Caco-2 (cell line): Measurements from ENCODE around the gene ZNF385A. TPM values are rescaled to one million over a fixed set of nuclear protein-coding genes. Genes with fewer than 3 reads are reported as not detected.

ENCODE experiments used
- BruUV-seq: library from RNA; stranded (reverse); fragments of 400-500 nt; replicated peaks from 2 replicates; lab custom pipeline; 2021; lab: Mats Ljungman, UMichigan
- CTCF ChIA-PET: fragments of 300-600 bp; sonication (Branson Sonifier 250); formaldehyde crosslinking; loops from one replicate; lab custom pipeline; 2022; ENCODE audit warnings: antibody characterized with exemption; lab: Charles Lee
- POLR2A ChIA-PET: fragments of 300-600 bp; sonication (Branson Sonifier 250); formaldehyde crosslinking; loops from one replicate; lab custom pipeline; 2022; ENCODE audit warnings: antibody characterized with exemption; lab: Charles Lee
- DNase-seq, 2 experiments: peaks; one replicate each; pipeline versions ENCODE4 v3.0.0 to v3.0.0-alpha.2; 2020 to 2022
- H3K27me3 ChIP-seq: replicated peaks from 2 replicates; pipeline ENCODE4 v1.6.0; 2011; ENCODE audit warnings: low read length; ENCODE audit not compliant: control insufficient read depth, insufficient read depth
- H3K36me3 ChIP-seq: 2 replicates; pipeline ENCODE4 v1.5.1; 2011; ENCODE audit warnings: low read length; ENCODE audit not compliant: control insufficient read depth, insufficient read depth
- H3K4me1 ChIP-seq: fragments of 250-450 bp; sonication (Bioruptor Pico); 2 replicates; pipeline ENCODE4 v1.5.1; 2020; ENCODE audit warnings: mild to moderate bottlenecking
- H3K4me3 ChIP-seq: 2 replicates; pipeline ENCODE4 v1.5.1; 2011; ENCODE audit warnings: low read depth, mild to moderate bottlenecking, control low read depth, low read length
- H3K9me3 ChIP-seq: fragments of 250-450 bp; sonication (Bioruptor Pico); 2 replicates; pipeline ENCODE4 v1.5.1; 2020; ENCODE audit warnings: mild to moderate bottlenecking, moderate library complexity
- H3K27ac Mint-ChIP-seq: one replicate; pipeline ENCODE4 v1.8.0; 2022; ENCODE audit warnings: mixed read lengths; ENCODE audit not compliant: unreplicated experiment
- H3K27me3 Mint-ChIP-seq: one replicate; pipeline ENCODE4 v1.8.0; 2022; ENCODE audit warnings: mixed read lengths; ENCODE audit not compliant: insufficient read depth, unreplicated experiment
- H3K36me3 Mint-ChIP-seq: one replicate; pipeline ENCODE4 v1.8.0; 2022; ENCODE audit warnings: mild to moderate bottlenecking, mixed read lengths; ENCODE audit not compliant: insufficient read depth, unreplicated experiment
- H3K4me1 Mint-ChIP-seq: one replicate; pipeline ENCODE4 v1.8.0; 2022; ENCODE audit warnings: low read depth, mixed read lengths; ENCODE audit not compliant: unreplicated experiment
- H3K4me3 Mint-ChIP-seq: one replicate; pipeline ENCODE4 v1.8.0; 2022; ENCODE audit warnings: mild to moderate bottlenecking, moderate library complexity, mixed read lengths; ENCODE audit not compliant: unreplicated experiment
- H3K9me3 Mint-ChIP-seq: one replicate; pipeline ENCODE4 v1.8.0; 2022; ENCODE audit warnings: mixed read lengths; ENCODE audit not compliant: unreplicated experiment
- CTCF ChIP-seq, 2 experiments: fragments of 200-600 bp in 1 of 2; IDR thresholded peaks; 1 replicate in 1 of 2; 2 replicates in 1 of 2; pipeline versions ENCODE4 v1.5.1 to v1.8.0; 2011 to 2022; ENCODE audit warnings: antibody characterized with exemption in 1 of 2, control low read depth in 1 of 2, inconsistent platforms in 1 of 2, low read depth in 1 of 2, low read length in 1 of 2, mild to moderate bottlenecking in 1 of 2, moderate library complexity in 1 of 2; ENCODE audit not compliant: insufficient read depth in 1 of 2, severe bottlenecking in 1 of 2, unreplicated experiment in 1 of 2
- intact Hi-C: fragments of 100-400 bp; cut with micrococcal nuclease; formaldehyde crosslinking; loops from one replicate; pipeline ENCODE4 v1.10.0; 2022; ENCODE audit not compliant: unreplicated experiment
- total RNA-seq: library from RNA; stranded (reverse); gene quantifications from 2 replicates; pipeline ENCODE4 v1.2.3, GENCODE V29; 2022

Gene ZNF385A
- total RNA-seq, 1 experiment from 2014 or later: 8.4 TPM

DNA sequence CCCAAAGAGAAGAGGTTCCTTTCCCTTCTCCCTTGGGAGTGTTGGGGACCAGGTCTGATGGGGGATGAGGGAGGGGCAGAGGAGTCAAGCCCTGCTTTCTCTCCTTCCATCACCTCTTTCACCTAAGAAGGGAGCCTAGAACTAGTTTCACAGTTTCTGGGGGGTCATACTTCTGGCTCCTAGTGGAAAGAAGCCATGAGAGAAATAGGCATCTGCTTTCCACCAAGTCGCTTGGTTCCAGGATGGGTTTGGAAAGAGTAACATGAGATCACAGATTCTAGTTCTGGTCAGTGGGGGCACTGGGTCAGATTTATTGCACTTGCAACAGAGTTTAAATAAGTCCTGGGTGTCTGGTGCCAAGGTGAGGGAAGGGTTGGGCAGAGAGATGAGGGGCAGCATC is 10.5 kb upstream of the ZNF385A start:
- intact Hi-C loops: no loop called here
- ChIA-PET CTCF (no interaction called here), POLR2A (no interaction called here)
- H3K4me1 Mint-ChIP-seq: peaks cover 8% of the 10 kb centered on the region
- H3K36me3 ChIP-seq: no peaks in the 10 kb centered on the region; the same call in 1 of the 2 replicates
- no peak overlapping the region for H3K4me3 Mint-ChIP-seq
- no peaks in the 10 kb centered on the region for H3K9me3 Mint-ChIP-seq
- no peak for DNase-seq
- H3K9me3 ChIP-seq: no peaks in the 10 kb centered on the region
- no peak overlapping the region for H3K4me3 ChIP-seq
- H3K27ac Mint-ChIP-seq: no peak overlapping the region
- BruUV-seq: no TSS peak
- no peaks in the 10 kb centered on the region for H3K27me3 ChIP-seq
- peaks cover 3% of the 10 kb centered on the region; the same call in 1 of the 2 replicates for H3K4me1 ChIP-seq
- H3K27me3 Mint-ChIP-seq: no peaks in the 10 kb centered on the region
- peaks cover 23% of the 10 kb centered on the region for H3K36me3 Mint-ChIP-seq
- TF ChIP-seq CTCF (IDR thresholded peaks at IDR 0.05; ENCODE audit: insufficient read depth in 1 of 2, low read depth in 1 of 2, low read length in 1 of 2, severe bottlenecking in 1 of 2, unreplicated experiment in 1 of 2): no peak

DNA sequence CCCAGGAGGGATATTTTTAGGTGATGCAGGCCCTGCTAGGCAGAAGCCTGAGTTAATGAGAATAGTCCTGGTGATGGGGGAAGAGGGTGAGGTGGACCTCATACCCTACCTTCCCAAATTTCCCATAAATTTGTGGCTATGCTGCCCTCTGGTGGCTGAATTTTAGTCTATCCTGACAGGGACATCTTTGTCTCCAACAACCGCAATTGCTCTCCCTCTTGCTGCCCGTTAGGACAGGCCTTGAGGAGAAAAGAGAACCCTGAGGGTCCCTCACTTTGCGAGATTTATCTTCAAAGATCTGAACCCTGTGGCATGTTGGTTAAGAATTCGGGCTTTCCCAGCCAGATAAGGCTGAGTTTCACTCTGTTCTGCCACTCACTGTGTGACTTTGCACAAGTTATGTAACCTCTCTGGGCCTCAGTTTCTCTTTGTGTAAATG is 9.8 kb upstream of the ZNF385A start:
- intact Hi-C loops: no loop called here
- DNase-seq: peak in 1 of 2 experiments; percentile 66
- CTCF ChIA-PET: interaction anchor here (1.4 kb wide), 1 partner anchor 15 kb away, joined by 9 read pairs; no protein-coding TSS in a partner anchor
- H3K9me3 ChIP-seq: no peaks in the 10 kb centered on the region
- Mint-ChIP-seq H3K27me3 (no peaks in the 10 kb centered on the region), H3K4me1 (peaks cover 11% of the 10 kb centered on the region), H3K27ac (no peak overlapping the region), H3K4me3 (no peak overlapping the region), H3K9me3 (no peaks in the 10 kb centered on the region), H3K36me3 (peaks cover 22% of the 10 kb centered on the region)
- no peaks in the 10 kb centered on the region for H3K27me3 ChIP-seq
- POLR2A ChIA-PET: no interaction called here
- peak; percentile 60 to 69 for TF ChIP-seq CTCF (IDR thresholded peaks at IDR 0.05; ENCODE audit: insufficient read depth in 1 of 2, low read depth in 1 of 2, low read length in 1 of 2, severe bottlenecking in 1 of 2, unreplicated experiment in 1 of 2)
- H3K4me1 ChIP-seq: peaks cover 10% of the 10 kb centered on the region
- no peaks in the 10 kb centered on the region; the same call in 1 of the 2 replicates for H3K36me3 ChIP-seq
- H3K4me3 ChIP-seq: no peak overlapping the region
- BruUV-seq: no TSS peak

DNA sequence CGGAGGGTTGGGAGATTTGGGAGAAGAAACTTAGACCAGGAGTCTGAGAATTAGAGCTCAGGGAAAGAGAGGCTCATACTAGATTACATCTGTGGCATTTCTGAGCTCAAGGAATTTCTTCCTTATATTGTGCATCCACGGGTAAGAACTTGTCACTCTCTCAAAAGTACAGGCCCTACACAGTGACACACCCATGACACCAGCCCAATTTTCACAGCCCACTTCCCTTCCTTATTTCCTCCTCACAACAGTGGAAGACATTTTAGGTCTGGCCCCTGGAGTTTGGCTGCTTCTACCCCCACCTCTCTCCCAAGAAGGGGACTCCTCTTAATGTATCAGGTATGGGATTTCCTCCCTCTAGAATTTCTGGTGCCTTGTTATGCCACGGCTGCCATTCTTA is 9.2 kb upstream of the ZNF385A start:
- peaks cover 18% of the 10 kb centered on the region for H3K36me3 Mint-ChIP-seq
- Histone ChIP-seq H3K36me3 (no peaks in the 10 kb centered on the region; the same call in 1 of the 2 replicates), H3K27me3 (no peaks in the 10 kb centered on the region), H3K9me3 (no peaks in the 10 kb centered on the region), H3K4me1 (peaks cover 16% of the 10 kb centered on the region), H3K4me3 (no peak overlapping the region)
- H3K27ac Mint-ChIP-seq: no peak overlapping the region
- DNase-seq: no peak
- intact Hi-C loops: no loop called here
- no peaks in the 10 kb centered on the region for H3K27me3 Mint-ChIP-seq
- ChIA-PET CTCF (interaction anchor here (1.4 kb wide), 1 partner anchor 14 kb away, joined by 9 read pairs; no protein-coding TSS in a partner anchor), POLR2A (no interaction called here)
- no peak overlapping the region for H3K4me3 Mint-ChIP-seq
- no peak for TF ChIP-seq CTCF (IDR thresholded peaks at IDR 0.05; ENCODE audit: insufficient read depth in 1 of 2, low read depth in 1 of 2, low read length in 1 of 2, severe bottlenecking in 1 of 2, unreplicated experiment in 1 of 2)
- peaks cover 7% of the 10 kb centered on the region for H3K4me1 Mint-ChIP-seq
- BruUV-seq: no TSS peak
- no peaks in the 10 kb centered on the region for H3K9me3 Mint-ChIP-seq
